ENCODE data around the gene NFKB1.

DNA sequence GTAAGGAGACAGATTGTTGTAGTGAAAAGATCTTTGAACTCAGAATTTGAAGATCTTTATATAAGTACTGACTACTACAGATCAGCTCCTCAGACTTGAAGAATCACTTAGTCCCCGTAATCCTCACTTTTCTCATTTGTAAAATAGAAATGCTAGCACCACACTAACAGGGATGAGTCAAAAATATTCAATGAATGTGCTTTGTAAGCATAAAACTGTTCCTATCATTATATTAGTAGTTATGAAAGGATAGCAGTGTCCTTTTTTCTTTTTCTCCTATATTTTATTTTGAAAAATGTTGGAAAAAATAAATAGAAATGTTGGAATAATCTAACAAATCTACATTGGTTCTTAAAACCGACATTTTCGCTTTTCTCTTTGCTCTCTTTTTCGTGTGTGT lies 25.4 kb downstream of the NFKB1 start:
- no peak for TF ChIP-seq EZH2 (IDR thresholded peaks at IDR 0.05; ENCODE audit: borderline replicate concordance, insufficient read depth, low read depth, low read length, poor library complexity, severe bottlenecking)
- TF ChIP-seq, protein P1, sequence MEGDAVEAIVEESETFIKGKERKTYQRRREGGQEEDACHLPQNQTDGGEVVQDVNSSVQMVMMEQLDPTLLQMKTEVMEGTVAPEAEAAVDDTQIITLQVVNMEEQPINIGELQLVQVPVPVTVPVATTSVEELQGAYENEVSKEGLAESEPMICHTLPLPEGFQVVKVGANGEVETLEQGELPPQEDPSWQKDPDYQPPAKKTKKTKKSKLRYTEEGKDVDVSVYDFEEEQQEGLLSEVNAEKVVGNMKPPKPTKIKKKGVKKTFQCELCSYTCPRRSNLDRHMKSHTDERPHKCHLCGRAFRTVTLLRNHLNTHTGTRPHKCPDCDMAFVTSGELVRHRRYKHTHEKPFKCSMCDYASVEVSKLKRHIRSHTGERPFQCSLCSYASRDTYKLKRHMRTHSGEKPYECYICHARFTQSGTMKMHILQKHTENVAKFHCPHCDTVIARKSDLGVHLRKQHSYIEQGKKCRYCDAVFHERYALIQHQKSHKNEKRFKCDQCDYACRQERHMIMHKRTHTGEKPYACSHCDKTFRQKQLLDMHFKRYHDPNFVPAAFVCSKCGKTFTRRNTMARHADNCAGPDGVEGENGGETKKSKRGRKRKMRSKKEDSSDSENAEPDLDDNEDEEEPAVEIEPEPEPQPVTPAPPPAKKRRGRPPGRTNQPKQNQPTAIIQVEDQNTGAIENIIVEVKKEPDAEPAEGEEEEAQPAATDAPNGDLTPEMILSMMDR (IDR thresholded peaks at IDR 0.05) = no peak

Data from B cell (primary cell).